ENCODE results near the gene RPS21. TPM values are rescaled to one million over a fixed set of nuclear protein-coding genes. Genes with fewer than 3 reads are reported as not detected.

The RPS21 gene
- total and polyA plus RNA-seq, 2 of the 13 experiments (the other 11 are each of a cell fraction or from before 2014, with no cell fraction given) = 2,647 to 11,063 TPM

DNA sequence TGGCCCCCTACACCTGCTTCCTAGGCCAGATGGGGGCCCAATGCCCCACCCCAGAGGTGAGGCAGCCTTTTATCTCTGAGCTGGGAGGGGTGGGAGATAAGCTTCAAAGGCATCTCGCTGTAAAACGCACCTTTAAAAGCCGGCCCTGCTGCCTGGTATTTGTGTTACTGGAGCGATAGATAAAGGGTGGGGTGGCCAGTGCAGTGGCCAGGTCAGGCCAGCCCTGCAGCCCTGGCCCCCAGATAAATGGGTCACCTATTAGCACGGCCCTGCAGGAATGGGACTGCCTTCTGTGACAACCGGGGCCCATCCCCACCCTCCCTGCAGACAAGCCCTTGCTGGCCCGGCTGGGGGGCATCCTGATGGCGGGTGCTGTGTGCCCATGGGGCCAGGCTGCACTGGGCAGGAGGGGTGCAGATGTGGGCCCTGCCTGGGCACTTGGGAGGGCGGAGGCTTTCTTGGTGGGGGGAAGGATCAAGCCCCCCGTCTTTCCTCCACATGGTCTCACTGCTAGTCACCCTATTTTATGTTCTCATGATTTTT is 43.5 kb downstream of the RPS21 start (continued):
- TF ChIP-seq, protein P1, sequence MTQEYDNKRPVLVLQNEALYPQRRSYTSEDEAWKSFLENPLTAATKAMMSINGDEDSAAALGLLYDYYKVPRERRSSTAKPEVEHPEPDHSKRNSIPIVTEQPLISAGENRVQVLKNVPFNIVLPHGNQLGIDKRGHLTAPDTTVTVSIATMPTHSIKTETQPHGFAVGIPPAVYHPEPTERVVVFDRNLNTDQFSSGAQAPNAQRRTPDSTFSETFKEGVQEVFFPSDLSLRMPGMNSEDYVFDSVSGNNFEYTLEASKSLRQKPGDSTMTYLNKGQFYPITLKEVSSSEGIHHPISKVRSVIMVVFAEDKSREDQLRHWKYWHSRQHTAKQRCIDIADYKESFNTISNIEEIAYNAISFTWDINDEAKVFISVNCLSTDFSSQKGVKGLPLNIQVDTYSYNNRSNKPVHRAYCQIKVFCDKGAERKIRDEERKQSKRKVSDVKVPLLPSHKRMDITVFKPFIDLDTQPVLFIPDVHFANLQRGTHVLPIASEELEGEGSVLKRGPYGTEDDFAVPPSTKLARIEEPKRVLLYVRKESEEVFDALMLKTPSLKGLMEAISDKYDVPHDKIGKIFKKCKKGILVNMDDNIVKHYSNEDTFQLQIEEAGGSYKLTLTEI (CRISPR knock-in tag; conservative IDR thresholded peaks at IDR 0.05) = no peak
- no peak for TF ChIP-seq NR2C2 (CRISPR knock-in tag; IDR thresholded peaks at IDR 0.05; ENCODE audit: borderline replicate concordance)
- no peak for TF ChIP-seq ZNF235 (CRISPR knock-in tag; IDR thresholded peaks at IDR 0.05; ENCODE audit: borderline replicate concordance)
- peak; percentile 88; the same call in 1 of the 2 replicates for TF ChIP-seq GATA4 (IDR thresholded peaks at IDR 0.05; ENCODE audit: borderline replicate concordance, low read depth)
- no peak for TF ChIP-seq ETV6 (CRISPR knock-in tag; conservative IDR thresholded peaks at IDR 0.05)
- TF ChIP-seq ZNF75D (CRISPR knock-in tag; IDR thresholded peaks at IDR 0.05; ENCODE audit: borderline replicate concordance) = no peak
- no peak for TF ChIP-seq ZFP37 (CRISPR knock-in tag; IDR thresholded peaks at IDR 0.05; ENCODE audit: borderline replicate concordance)
- no peak for TF ChIP-seq ZNF180 (CRISPR knock-in tag; IDR thresholded peaks at IDR 0.05; ENCODE audit: borderline replicate concordance, low read depth)
- TF ChIP-seq ZNF512 (CRISPR knock-in tag; IDR thresholded peaks at IDR 0.05) = no peak
- TF ChIP-seq REST (IDR thresholded peaks at IDR 0.05; ENCODE audit: borderline replicate concordance in 1 of 2, low read depth in 1 of 2, low read length in 2 of 2) = no peak
- TF ChIP-seq CCDC6 (CRISPR knock-in tag; IDR thresholded peaks at IDR 0.05) = no peak
- TF ChIP-seq KAT8 (CRISPR knock-in tag; IDR thresholded peaks at IDR 0.05) = no peak
- no peak for TF ChIP-seq SOX13 (IDR thresholded peaks at IDR 0.05)
- TF ChIP-seq SOX13 (CRISPR knock-in tag; conservative IDR thresholded peaks at IDR 0.05 in 1 of 2, IDR thresholded peaks at IDR 0.05 in 1 of 2) = peak in 1 of 2 experiments; percentile 55; a peak in 2 of 4 replicates
- no peak for TF ChIP-seq ZNF331 (CRISPR knock-in tag; IDR thresholded peaks at IDR 0.05)
- TF ChIP-seq ZNF619 (CRISPR knock-in tag; IDR thresholded peaks at IDR 0.05) = no peak
- no peak for TF ChIP-seq KDM5A (IDR thresholded peaks at IDR 0.05; ENCODE audit: borderline replicate concordance, low read length)
- TF ChIP-seq, protein P2, sequence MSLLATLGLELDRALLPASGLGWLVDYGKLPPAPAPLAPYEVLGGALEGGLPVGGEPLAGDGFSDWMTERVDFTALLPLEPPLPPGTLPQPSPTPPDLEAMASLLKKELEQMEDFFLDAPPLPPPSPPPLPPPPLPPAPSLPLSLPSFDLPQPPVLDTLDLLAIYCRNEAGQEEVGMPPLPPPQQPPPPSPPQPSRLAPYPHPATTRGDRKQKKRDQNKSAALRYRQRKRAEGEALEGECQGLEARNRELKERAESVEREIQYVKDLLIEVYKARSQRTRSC (CRISPR knock-in tag; IDR thresholded peaks at IDR 0.05; ENCODE audit: low read depth) = no peak
- no peak for TF ChIP-seq ZNF816 (CRISPR knock-in tag; IDR thresholded peaks at IDR 0.05; ENCODE audit: borderline replicate concordance)
- no peak for TF ChIP-seq SIN3B (IDR thresholded peaks at IDR 0.05; ENCODE audit: low read length)
- no peak for TF ChIP-seq MATR3 (CRISPR knock-in tag; IDR thresholded peaks at IDR 0.05)
- TF ChIP-seq MIXL1 (CRISPR knock-in tag; IDR thresholded peaks at IDR 0.05) = no peak
- TF ChIP-seq NR2F1 (CRISPR knock-in tag; IDR thresholded peaks at IDR 0.05) = no peak

Measured in HepG2 (cell line).